ENCODE data around the gene BOD1L2.

- no peak for TF ChIP-seq POLR2A (IDR thresholded peaks at IDR 0.05; ENCODE audit: low read length)
- no peak for TF ChIP-seq GATA1 (IDR thresholded peaks at IDR 0.05; ENCODE audit: low read depth, low read length)
These were observed 2.2 kb downstream of the BOD1L2 start for GRCh38 chr18:57149051-57149450.
